Lung (tissue), 12 donors: ENCODE results near the gene SLC7A10. TPM values are rescaled to one million over a fixed set of nuclear protein-coding genes. Genes with fewer than 3 reads are reported as not detected.
A peak's percentile ranks its signal among the peaks of the same experiment; 100 is the strongest.

Experiments
- ATAC-seq: fragments of 200-7000 bp; cut with Tn5 transposase; one replicate; pipeline ENCODE4 v1.9.1; 2020; ENCODE audit warnings: moderate number of reproducible peaks; ENCODE audit not compliant: insufficient read depth, low FRiP score
- DNase-seq, 3 donors: peaks; one replicate each; pipeline ENCODE4 v3.0.0-alpha.2; 2013 to 2017
- H3K27ac ChIP-seq, 2 donors: one replicate each; pipeline ENCODE4 v1.5.1; 2013; ENCODE audit warnings: mild to moderate bottlenecking in 2 of 2, moderate library complexity in 2 of 2, control low read depth in 1 of 2, inconsistent platforms in 1 of 2, low read depth in 1 of 2, low read length in 1 of 2
- H3K27me3 ChIP-seq, 3 donors: one replicate each; pipeline ENCODE4 v1.5.1; 2013; ENCODE audit warnings: low read length in 2 of 3; ENCODE audit not compliant: control insufficient read depth in 3 of 3, insufficient read depth in 3 of 3
- H3K36me3 ChIP-seq, 4 donors: one replicate each; pipeline ENCODE4 v1.5.1; 2013; ENCODE audit warnings: low read length in 4 of 4, mild to moderate bottlenecking in 1 of 4, moderate library complexity in 1 of 4; ENCODE audit not compliant: control insufficient read depth in 4 of 4, insufficient read depth in 4 of 4
- H3K4me1 ChIP-seq, 5 donors: one replicate each; pipeline ENCODE4 v1.5.1; 2013; ENCODE audit warnings: low read length in 5 of 5, mild to moderate bottlenecking in 2 of 5, moderate library complexity in 1 of 5; ENCODE audit not compliant: control insufficient read depth in 5 of 5, insufficient read depth in 5 of 5
- H3K4me3 ChIP-seq: one replicate; pipeline ENCODE4 v1.5.1; 2013; ENCODE audit warnings: mild to moderate bottlenecking, control low read depth, moderate library complexity
- H3K9ac ChIP-seq, 2 donors: one replicate each; pipeline ENCODE4 v1.5.1; 2013; ENCODE audit warnings: low read length in 2 of 2, control low read depth in 1 of 2; ENCODE audit not compliant: insufficient read depth in 1 of 2
- H3K9me3 ChIP-seq, 4 donors: one replicate each; pipeline ENCODE4 v1.5.1; 2013; ENCODE audit warnings: low read length in 3 of 4, mild to moderate bottlenecking in 1 of 4, moderate library complexity in 1 of 4; ENCODE audit not compliant: control insufficient read depth in 4 of 4, insufficient read depth in 3 of 4
- WGBS, 2 donors: extraction: QIAGEN DNeasy Blood & Tissue Kit; methylation state at CpG; one replicate each; pipeline ENCODE4 v1.1.7; 2013; 5-methylcytosine and 5-hydroxymethylcytosine counted together
- polyA plus RNA-seq, 2 donors: library from polyadenylated mRNA; stranded (reverse); fragments of 200-250 nt; gene quantifications; one replicate each; pipeline ENCODE4 v1.2.1, GENCODE V29; 2013
- total RNA-seq, 2 donors: library from RNA; depleted of rRNA in 1 of 2; stranded (reverse); fragments of >200 nt in 1 of 2; gene quantifications; one replicate each; pipeline ENCODE4 v1.2.1, GENCODE V29; 2014 to 2021
- TF ChIP-seq, protein P1 (sequence below): IDR thresholded peaks from 2 replicates; pipeline ENCODE4 v1.5.1; 2012; ENCODE audit warnings: mild to moderate bottlenecking; ENCODE audit errors: control extremely low read depth, extremely low read depth
- donor health status: control.
- donor health status: control.
- donor health status: Bipolar disorder and iron deficiency.
- donor health status: healthy.
- donor health status: DM: yes; HTN: yes; CAD: no.

Gene SLC7A10
- total and polyA plus RNA-seq, 4 donors: 0.02 to 0.71 (median 0.16) TPM

DNA sequence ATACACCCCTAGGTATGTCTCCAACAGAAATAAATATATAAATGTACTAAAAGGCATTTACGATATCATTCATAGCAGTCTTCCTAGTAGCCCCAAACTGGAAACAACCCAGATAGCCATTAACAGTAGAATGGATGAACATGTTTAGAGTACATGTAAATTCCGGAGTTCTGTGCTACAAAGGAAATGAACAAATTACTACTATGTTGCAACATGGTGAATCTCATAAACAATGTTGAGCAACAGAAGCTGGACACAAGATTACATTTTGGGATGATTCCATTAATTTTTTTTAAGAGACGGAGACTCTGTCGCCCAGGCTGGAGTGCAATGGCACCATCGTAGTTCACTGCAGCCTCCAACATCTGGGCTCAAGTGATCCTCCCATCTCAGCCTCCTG, 5.9 kb upstream of the SLC7A10 start:
- 39 to 72% methylated on average over 5 of the region's 5 CpGs for WGBS, 2 donors
- Histone ChIP-seq H3K27me3 (peaks cover 0 to 9% (median 5%) of the 10 kb centered on the region in 3 donors), H3K4me1 (peaks cover 0 to 8% (median 2%) of the 10 kb centered on the region in 5 donors), H3K36me3 (no peaks in the 10 kb centered on the region), H3K4me3 (no peak overlapping the region), H3K9me3 (peaks cover 0 to 15% (median 5%) of the 10 kb centered on the region in 4 donors), H3K9ac (no peak overlapping the region), H3K27ac (no peak overlapping the region)
- ATAC-seq (no peak), DNase-seq (peak in 2 of 3 donors; percentile 76 to 91)
- TF ChIP-seq, protein P1, sequence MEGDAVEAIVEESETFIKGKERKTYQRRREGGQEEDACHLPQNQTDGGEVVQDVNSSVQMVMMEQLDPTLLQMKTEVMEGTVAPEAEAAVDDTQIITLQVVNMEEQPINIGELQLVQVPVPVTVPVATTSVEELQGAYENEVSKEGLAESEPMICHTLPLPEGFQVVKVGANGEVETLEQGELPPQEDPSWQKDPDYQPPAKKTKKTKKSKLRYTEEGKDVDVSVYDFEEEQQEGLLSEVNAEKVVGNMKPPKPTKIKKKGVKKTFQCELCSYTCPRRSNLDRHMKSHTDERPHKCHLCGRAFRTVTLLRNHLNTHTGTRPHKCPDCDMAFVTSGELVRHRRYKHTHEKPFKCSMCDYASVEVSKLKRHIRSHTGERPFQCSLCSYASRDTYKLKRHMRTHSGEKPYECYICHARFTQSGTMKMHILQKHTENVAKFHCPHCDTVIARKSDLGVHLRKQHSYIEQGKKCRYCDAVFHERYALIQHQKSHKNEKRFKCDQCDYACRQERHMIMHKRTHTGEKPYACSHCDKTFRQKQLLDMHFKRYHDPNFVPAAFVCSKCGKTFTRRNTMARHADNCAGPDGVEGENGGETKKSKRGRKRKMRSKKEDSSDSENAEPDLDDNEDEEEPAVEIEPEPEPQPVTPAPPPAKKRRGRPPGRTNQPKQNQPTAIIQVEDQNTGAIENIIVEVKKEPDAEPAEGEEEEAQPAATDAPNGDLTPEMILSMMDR: no peak

DNA sequence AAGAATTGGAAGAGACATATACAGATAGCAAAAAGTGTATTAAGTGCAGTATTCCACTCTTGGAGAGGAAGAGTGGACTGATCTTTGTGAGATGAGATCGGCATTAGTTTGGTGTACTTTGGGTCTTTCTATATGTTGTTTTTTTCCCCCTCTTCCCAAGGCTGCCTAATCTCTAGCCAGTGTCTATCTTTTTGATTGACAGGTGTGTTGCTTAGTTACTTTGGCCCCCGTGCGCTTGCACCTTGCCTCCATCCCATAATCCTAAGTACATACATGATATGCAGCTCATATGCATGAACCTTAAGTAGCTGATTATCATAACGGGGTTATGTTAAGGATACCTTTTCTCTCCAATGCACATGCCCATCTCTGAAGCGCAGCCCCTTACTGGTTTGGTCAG, 4.3 kb upstream of the SLC7A10 start:
- WGBS, 2 donors: 82 to 92% methylated on average over 5 of the region's 5 CpGs

DNA sequence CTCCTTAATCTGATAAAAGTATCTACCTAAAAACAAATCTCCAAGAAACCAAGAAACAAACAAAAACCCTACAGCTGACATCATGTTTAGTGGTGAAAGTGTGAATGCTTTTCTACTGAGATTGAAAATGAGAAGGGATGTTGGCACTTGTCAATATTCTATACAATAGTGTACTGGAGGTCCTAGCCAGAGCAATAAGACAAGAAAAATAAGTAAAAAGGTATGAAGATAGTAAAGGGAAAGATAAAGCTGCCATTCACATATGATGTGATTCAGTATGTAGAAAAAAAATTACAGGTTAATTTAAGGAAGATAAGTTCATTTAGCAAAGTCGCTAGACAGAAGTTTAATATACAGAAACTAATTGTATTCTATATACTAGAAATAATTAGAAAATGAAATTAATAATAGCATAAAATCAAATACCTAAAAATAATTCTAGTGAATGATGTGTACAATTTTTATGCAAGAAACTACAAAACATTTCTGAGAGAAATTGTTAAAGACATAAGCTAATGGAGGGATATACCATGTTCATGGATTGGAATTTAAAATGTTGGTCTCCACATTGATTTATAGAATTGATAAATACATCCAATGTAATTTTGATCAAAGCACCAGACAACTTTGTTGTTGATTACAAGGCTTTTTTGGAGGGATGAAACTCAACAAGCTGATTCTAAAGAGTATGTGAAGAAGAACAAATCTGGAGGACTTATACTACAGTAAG, 2.4 kb upstream of the SLC7A10 start:
- no peak overlapping the region for H3K27ac ChIP-seq
- H3K9me3 ChIP-seq: peaks cover 0 to 15% (median 5%) of the 10 kb centered on the region in 4 donors
- DNase-seq: no peak
- peaks cover 0 to 11% (median 6%) of the 10 kb centered on the region in 5 donors for H3K4me1 ChIP-seq
- H3K36me3 ChIP-seq: no peaks in the 10 kb centered on the region
- 96 to 98% methylated on average over 1 of the region's 1 CpG for WGBS, 2 donors
- H3K27me3 ChIP-seq: peaks cover 0 to 21% (median 15%) of the 10 kb centered on the region in 3 donors
- no peak overlapping the region for H3K4me3 ChIP-seq
- ATAC-seq: no peak
- no peak overlapping the region for H3K9ac ChIP-seq
- TF ChIP-seq, protein P1: no peak

More for the DNA sequence above, 4.3 kb upstream of the SLC7A10 start:
- peaks cover 0 to 11% (median 6%) of the 10 kb centered on the region in 5 donors for H3K4me1 ChIP-seq
- no peak overlapping the region for H3K9ac ChIP-seq
- ATAC-seq (no peak), DNase-seq (no peak)
- H3K27ac ChIP-seq: no peak overlapping the region
- no peaks in the 10 kb centered on the region for H3K36me3 ChIP-seq
- peaks cover 0 to 16% (median 16%) of the 10 kb centered on the region in 3 donors for H3K27me3 ChIP-seq
- TF ChIP-seq, protein P1: no peak
- H3K4me3 ChIP-seq: no peak overlapping the region
- H3K9me3 ChIP-seq: peaks cover 0 to 19% (median 5%) of the 10 kb centered on the region in 4 donors
